Measurements from ENCODE around the gene MAFG.

DNA sequence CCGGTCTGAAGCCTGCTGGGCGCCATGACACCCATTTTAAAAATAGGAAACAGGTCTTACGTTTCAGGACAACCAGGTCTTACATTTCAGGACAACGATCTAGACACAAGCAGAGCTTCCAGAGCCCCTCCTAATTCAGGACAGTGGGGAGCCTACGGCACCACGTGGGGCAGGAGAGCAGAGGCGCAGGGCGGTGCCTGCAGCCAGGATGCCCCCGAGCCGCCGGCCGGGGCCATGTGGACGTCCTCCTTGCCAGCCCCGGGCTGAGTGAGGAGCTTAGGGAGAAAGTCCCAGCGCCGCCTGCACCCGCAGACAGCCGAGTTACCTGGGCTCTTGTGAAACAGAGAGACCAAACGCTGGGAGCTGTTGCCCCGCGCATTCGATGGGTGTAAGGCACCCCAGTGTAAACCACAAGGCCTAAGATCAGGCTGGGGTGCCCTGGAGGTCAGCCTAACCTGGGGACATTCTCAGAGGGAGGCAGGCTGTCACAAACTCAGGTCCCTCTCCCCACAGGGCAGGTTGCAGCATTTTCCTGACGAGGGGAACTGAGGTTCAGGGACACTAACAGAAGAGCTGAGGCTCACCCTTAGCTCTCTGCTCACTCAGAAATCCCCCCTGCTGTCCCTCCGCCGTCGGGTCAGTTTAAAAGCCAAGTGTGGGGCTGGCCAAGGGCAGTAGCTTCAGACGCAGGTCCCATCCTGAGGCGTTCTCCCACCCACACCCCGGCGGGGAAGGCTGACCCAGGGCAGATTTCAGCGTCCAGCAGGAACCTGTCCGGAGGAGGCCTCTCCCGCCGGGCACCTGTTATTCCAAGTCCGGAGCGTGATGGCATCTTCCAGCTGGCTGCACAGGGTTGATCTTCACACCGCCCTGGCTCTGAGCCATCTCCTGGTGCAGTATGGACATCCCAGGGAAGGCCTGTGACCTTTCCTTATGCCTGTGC, 35.2 kb upstream of the MAFG start:
- TF ChIP-seq, protein P1, sequence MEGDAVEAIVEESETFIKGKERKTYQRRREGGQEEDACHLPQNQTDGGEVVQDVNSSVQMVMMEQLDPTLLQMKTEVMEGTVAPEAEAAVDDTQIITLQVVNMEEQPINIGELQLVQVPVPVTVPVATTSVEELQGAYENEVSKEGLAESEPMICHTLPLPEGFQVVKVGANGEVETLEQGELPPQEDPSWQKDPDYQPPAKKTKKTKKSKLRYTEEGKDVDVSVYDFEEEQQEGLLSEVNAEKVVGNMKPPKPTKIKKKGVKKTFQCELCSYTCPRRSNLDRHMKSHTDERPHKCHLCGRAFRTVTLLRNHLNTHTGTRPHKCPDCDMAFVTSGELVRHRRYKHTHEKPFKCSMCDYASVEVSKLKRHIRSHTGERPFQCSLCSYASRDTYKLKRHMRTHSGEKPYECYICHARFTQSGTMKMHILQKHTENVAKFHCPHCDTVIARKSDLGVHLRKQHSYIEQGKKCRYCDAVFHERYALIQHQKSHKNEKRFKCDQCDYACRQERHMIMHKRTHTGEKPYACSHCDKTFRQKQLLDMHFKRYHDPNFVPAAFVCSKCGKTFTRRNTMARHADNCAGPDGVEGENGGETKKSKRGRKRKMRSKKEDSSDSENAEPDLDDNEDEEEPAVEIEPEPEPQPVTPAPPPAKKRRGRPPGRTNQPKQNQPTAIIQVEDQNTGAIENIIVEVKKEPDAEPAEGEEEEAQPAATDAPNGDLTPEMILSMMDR (IDR thresholded peaks at IDR 0.05), result no peak
- TF ChIP-seq POLR2A (IDR thresholded peaks at IDR 0.05), result no peak
